ENCODE measurements around the gene BTK. TPM values are rescaled to one million over a fixed set of nuclear protein-coding genes. Genes with fewer than 3 reads are reported as not detected.

The BTK gene
- total RNA-seq, 1 donor from 2014 or later, result 0.43 TPM

DNA sequence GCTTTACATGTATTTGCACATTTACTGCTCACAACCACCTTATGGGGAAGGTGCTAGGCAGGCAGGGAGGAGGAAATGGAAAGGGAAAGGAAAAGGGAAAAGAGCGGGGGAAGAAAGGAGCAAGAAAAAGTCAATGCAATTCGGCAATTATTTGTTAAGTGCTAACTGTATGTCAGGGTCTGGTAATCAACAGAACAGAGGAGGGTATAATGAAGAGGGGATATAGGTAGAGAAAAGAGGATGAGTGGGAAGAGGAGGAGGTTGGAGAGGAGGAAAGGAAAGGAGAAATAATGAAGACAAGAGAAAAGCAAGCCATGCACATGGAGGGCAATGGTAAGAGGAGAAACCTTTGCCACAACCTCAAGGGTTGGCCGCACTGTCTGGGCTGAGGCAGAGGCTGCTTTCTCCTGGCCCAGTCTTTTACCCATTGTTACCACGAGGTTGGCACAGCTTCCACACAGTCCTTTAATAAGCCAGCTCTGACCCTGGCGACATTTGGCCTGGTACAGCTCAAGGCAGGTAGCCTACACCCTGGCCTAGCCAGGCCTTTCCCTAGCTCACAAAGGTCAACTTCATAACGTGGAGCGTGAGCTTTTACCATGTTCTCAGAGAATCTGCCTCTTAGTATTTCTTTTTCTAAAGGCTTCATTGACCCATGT lies 836 bp downstream of the BTK start:
- no peaks in the 10 kb centered on the region for H3K36me3 Mint-ChIP-seq (ENCODE audit: low read depth, unreplicated experiment)
- no peaks in the 10 kb centered on the region for H3K36me3 ChIP-seq (ENCODE audit: insufficient read depth, low read length)
- no peak overlapping the region for H3K4me2 ChIP-seq (ENCODE audit: low read length)
- H3K4me3 ChIP-seq (ENCODE audit: insufficient read depth, low read depth, low read length), result no peak overlapping the region
- no peaks in the 10 kb centered on the region for H3K79me2 ChIP-seq (ENCODE audit: insufficient read depth, low read length)
- H3K4me3 Mint-ChIP-seq (ENCODE audit: unreplicated experiment), result no peak overlapping the region
- TF ChIP-seq, protein P1, sequence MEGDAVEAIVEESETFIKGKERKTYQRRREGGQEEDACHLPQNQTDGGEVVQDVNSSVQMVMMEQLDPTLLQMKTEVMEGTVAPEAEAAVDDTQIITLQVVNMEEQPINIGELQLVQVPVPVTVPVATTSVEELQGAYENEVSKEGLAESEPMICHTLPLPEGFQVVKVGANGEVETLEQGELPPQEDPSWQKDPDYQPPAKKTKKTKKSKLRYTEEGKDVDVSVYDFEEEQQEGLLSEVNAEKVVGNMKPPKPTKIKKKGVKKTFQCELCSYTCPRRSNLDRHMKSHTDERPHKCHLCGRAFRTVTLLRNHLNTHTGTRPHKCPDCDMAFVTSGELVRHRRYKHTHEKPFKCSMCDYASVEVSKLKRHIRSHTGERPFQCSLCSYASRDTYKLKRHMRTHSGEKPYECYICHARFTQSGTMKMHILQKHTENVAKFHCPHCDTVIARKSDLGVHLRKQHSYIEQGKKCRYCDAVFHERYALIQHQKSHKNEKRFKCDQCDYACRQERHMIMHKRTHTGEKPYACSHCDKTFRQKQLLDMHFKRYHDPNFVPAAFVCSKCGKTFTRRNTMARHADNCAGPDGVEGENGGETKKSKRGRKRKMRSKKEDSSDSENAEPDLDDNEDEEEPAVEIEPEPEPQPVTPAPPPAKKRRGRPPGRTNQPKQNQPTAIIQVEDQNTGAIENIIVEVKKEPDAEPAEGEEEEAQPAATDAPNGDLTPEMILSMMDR (IDR thresholded peaks at IDR 0.05; ENCODE audit: insufficient read depth, low read depth, low read length), result no peak
- no peak for TF ChIP-seq EZH2 (IDR thresholded peaks at IDR 0.05; ENCODE audit: insufficient read depth, low read length)
- no peaks in the 10 kb centered on the region for H3K4me1 Mint-ChIP-seq (ENCODE audit: low read depth, unreplicated experiment)
- peaks cover 2% of the 10 kb centered on the region for H3K27me3 Mint-ChIP-seq (ENCODE audit: low read depth, unreplicated experiment)
- no peaks in the 10 kb centered on the region for H3K9me3 Mint-ChIP-seq (ENCODE audit: unreplicated experiment)
- H3K4me1 ChIP-seq (ENCODE audit: insufficient read depth, low read length), result no peaks in the 10 kb centered on the region
- no peak overlapping the region for H3K27ac ChIP-seq (ENCODE audit: low read depth, low read length)
- FAIRE-seq (no peak), DNase-seq (ENCODE audit: low read depth) (no peak)
- H3K27ac Mint-ChIP-seq (ENCODE audit: unreplicated experiment), result no peak overlapping the region
- no peak overlapping the region for H2AFZ ChIP-seq (ENCODE audit: low read depth, low read length)
- H3K9me3 ChIP-seq (ENCODE audit: insufficient read depth, low read depth, low read length), result no peaks in the 10 kb centered on the region
- H4K20me1 ChIP-seq (ENCODE audit: insufficient read depth, low read length), result no peaks in the 10 kb centered on the region
- H3K9ac ChIP-seq (ENCODE audit: low read length), result no peak overlapping the region
- H3K27me3 ChIP-seq (ENCODE audit: insufficient read depth, low read length), result no peaks in the 10 kb centered on the region

DNA sequence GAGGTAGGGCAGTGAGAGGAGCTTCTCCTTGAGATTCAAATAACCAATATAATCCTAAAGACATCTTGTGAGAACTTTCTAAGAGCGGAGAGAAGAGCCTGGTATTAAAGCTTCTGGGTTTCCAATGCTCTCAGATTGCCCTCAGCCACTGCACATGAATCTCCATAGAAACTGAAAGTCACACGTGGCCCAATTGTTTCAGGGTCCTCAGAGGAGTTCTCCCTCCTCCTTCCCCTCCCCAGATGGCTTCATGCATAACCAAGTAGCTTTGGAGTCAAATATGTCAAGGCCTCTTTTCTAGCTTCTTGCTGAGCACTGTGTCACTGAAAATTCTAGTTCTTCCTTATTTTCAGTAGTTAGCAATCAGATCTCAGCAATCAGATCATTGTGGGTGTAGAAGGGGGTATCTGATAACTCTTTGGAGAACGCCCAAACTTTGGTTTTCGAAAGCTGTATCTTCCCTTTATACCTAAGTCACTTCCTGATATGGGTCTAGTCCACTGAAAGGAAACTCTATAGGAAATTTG lies 2.2 kb downstream of the BTK start:
- Histone ChIP-seq H4K20me1 (ENCODE audit: insufficient read depth, low read length) (no peaks in the 10 kb centered on the region), H3K9ac (ENCODE audit: low read length) (no peak overlapping the region), H3K9me3 (ENCODE audit: insufficient read depth, low read depth, low read length) (no peaks in the 10 kb centered on the region), H3K27me3 (ENCODE audit: insufficient read depth, low read length) (no peaks in the 10 kb centered on the region), H3K36me3 (ENCODE audit: insufficient read depth, low read length) (no peaks in the 10 kb centered on the region), H3K4me1 (ENCODE audit: insufficient read depth, low read length) (no peaks in the 10 kb centered on the region), H3K4me2 (ENCODE audit: low read length) (no peak overlapping the region), H2AFZ (ENCODE audit: low read depth, low read length) (no peak overlapping the region), H3K4me3 (ENCODE audit: insufficient read depth, low read depth, low read length) (no peak overlapping the region), H3K79me2 (ENCODE audit: insufficient read depth, low read length) (no peaks in the 10 kb centered on the region), H3K27ac (ENCODE audit: low read depth, low read length) (no peak overlapping the region)
- TF ChIP-seq EZH2 (IDR thresholded peaks at IDR 0.05; ENCODE audit: insufficient read depth, low read length), result no peak
- no peaks in the 10 kb centered on the region for H3K4me1 Mint-ChIP-seq (ENCODE audit: low read depth, unreplicated experiment)
- DNase-seq (ENCODE audit: low read depth), result no peak
- H3K36me3 Mint-ChIP-seq (ENCODE audit: low read depth, unreplicated experiment), result no peaks in the 10 kb centered on the region
- H3K9me3 Mint-ChIP-seq (ENCODE audit: unreplicated experiment), result no peaks in the 10 kb centered on the region
- FAIRE-seq, result no peak
- no peak overlapping the region for H3K27ac Mint-ChIP-seq (ENCODE audit: unreplicated experiment)
- H3K4me3 Mint-ChIP-seq (ENCODE audit: unreplicated experiment), result no peak overlapping the region
- peaks cover 2% of the 10 kb centered on the region for H3K27me3 Mint-ChIP-seq (ENCODE audit: low read depth, unreplicated experiment)

DNA sequence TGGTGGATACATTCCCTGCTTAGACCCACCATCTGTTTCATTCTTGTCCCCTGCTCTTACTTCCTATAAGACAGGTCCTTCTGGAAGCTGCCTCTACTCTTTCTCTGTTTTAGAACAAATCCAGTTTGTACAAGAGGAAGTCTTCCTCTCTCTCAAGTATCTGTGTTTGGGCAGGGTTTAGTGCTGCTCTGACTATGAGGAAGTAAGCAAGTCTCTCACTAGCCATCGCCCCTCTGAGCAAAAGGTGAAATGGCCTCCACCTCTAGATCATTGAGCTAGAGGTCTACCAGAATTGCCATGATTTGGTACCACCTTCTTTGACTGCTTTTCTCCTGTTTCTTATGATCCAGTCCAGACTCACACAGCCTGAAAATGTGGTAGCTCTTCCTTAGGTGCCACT lies 8.4 kb downstream of the BTK start:
- Histone ChIP-seq H2AFZ (ENCODE audit: low read depth, low read length) (no peak overlapping the region), H3K4me1 (ENCODE audit: insufficient read depth, low read length) (no peaks in the 10 kb centered on the region), H3K79me2 (ENCODE audit: insufficient read depth, low read length) (no peaks in the 10 kb centered on the region), H3K4me3 (ENCODE audit: insufficient read depth, low read depth, low read length) (no peak overlapping the region), H3K27ac (ENCODE audit: low read depth, low read length) (no peak overlapping the region), H3K36me3 (ENCODE audit: insufficient read depth, low read length) (no peaks in the 10 kb centered on the region), H3K27me3 (ENCODE audit: insufficient read depth, low read length) (no peaks in the 10 kb centered on the region), H3K4me2 (ENCODE audit: low read length) (no peak overlapping the region), H4K20me1 (ENCODE audit: insufficient read depth, low read length) (no peaks in the 10 kb centered on the region), H3K9ac (ENCODE audit: low read length) (no peak overlapping the region), H3K9me3 (ENCODE audit: insufficient read depth, low read depth, low read length) (no peaks in the 10 kb centered on the region)
- Mint-ChIP-seq H3K27ac (ENCODE audit: unreplicated experiment) (no peak overlapping the region), H3K4me1 (ENCODE audit: low read depth, unreplicated experiment) (no peaks in the 10 kb centered on the region), H3K27me3 (ENCODE audit: low read depth, unreplicated experiment) (peaks cover 3% of the 10 kb centered on the region), H3K4me3 (ENCODE audit: unreplicated experiment) (no peak overlapping the region), H3K36me3 (ENCODE audit: low read depth, unreplicated experiment) (no peaks in the 10 kb centered on the region), H3K9me3 (ENCODE audit: unreplicated experiment) (no peaks in the 10 kb centered on the region)
- TF ChIP-seq, protein P1 (IDR thresholded peaks at IDR 0.05; ENCODE audit: insufficient read depth, low read depth, low read length), result no peak
- TF ChIP-seq EZH2 (IDR thresholded peaks at IDR 0.05; ENCODE audit: insufficient read depth, low read length), result no peak
- no peak for FAIRE-seq
- no peak for DNase-seq (ENCODE audit: low read depth)
